Keratinocyte (primary cell): ENCODE measurements around the gene SELENOS. TPM values are rescaled to one million over a fixed set of nuclear protein-coding genes. Genes with fewer than 3 reads are reported as not detected.

Experiments used
- DNase-seq: peaks from one replicate; pipeline ENCODE4 v3.0.0-alpha.2; 2011; ENCODE audit warnings: low read depth, missing footprints, low spot score
- FAIRE-seq: peaks from 2 replicates; lab custom pipeline; 2011; peaks lifted over from hg19 to GRCh38; lab: Jason Lieb, UNC
- H2AFZ ChIP-seq: 2 replicates; pipeline ENCODE4 v1.6.0; 2012; ENCODE audit warnings: low read length, control low read depth, inconsistent platforms; ENCODE audit not compliant: control insufficient read depth
- H3K27ac ChIP-seq: 2 replicates; pipeline ENCODE4 v1.5.1; 2011; ENCODE audit warnings: low read length; ENCODE audit not compliant: control insufficient read depth, insufficient read depth
- H3K27me3 ChIP-seq: 3 replicates; pipeline ENCODE4 v1.6.0; 2011; ENCODE audit warnings: low read length; ENCODE audit not compliant: control insufficient read depth, insufficient read depth; ENCODE audit errors: extremely low read depth
- H3K36me3 ChIP-seq, 2 experiments: 2 replicates in 1 of 2; 3 replicates in 1 of 2; pipeline ENCODE4 v1.5.1; 2011; ENCODE audit warnings: low read length in 2 of 2, mild to moderate bottlenecking in 1 of 2; ENCODE audit not compliant: control insufficient read depth in 2 of 2, insufficient read depth in 2 of 2; ENCODE audit errors: extremely low read depth in 1 of 2
- H3K4me1 ChIP-seq: 3 replicates; pipeline ENCODE4 v1.5.1; 2011; ENCODE audit warnings: low read length; ENCODE audit not compliant: control insufficient read depth, insufficient read depth; ENCODE audit errors: extremely low read depth
- H3K4me2 ChIP-seq: 3 replicates; pipeline ENCODE4 v1.6.0; 2011; ENCODE audit warnings: low read depth, low read length; ENCODE audit not compliant: control insufficient read depth, insufficient read depth; ENCODE audit errors: extremely low read depth
- H3K4me3 ChIP-seq, 3 experiments: fragments of 200-600 bp in 1 of 3; sonication (generic) in 1 of 3; 2 replicates in 2 of 3; 3 replicates in 1 of 3; pipeline ENCODE4 v1.5.1; 2011 to 2016; ENCODE audit warnings: low read length in 3 of 3, mild to moderate bottlenecking in 3 of 3, control low read depth in 2 of 3, inconsistent platforms in 1 of 3, low read depth in 1 of 3, mixed read lengths in 1 of 3, mixed run types in 1 of 3, moderate library complexity in 1 of 3; ENCODE audit not compliant: control insufficient read depth in 2 of 3, insufficient read depth in 2 of 3; ENCODE audit errors: extremely low read depth in 1 of 3
- H3K79me2 ChIP-seq: 2 replicates; pipeline ENCODE4 v1.6.0; 2012; ENCODE audit warnings: low read length; ENCODE audit not compliant: control insufficient read depth, insufficient read depth
- H3K9ac ChIP-seq: 3 replicates; pipeline ENCODE4 v1.6.0; 2011; ENCODE audit warnings: low read length; ENCODE audit not compliant: control insufficient read depth, insufficient read depth; ENCODE audit errors: extremely low read depth
- H3K9me1 ChIP-seq: 3 replicates; pipeline ENCODE4 v1.6.0; 2011; ENCODE audit warnings: low read length; ENCODE audit not compliant: control insufficient read depth, insufficient read depth; ENCODE audit errors: extremely low read depth
- H3K9me3 ChIP-seq: 2 replicates; pipeline ENCODE4 v1.5.1; 2012; ENCODE audit warnings: low read depth, low read length; ENCODE audit not compliant: control insufficient read depth
- H4K20me1 ChIP-seq: 3 replicates; pipeline ENCODE4 v1.6.0; 2011; ENCODE audit warnings: low read length; ENCODE audit not compliant: control insufficient read depth, insufficient read depth; ENCODE audit errors: extremely low read depth
- CTCF ChIP-seq, 3 experiments: IDR thresholded peaks in 1 of 3; conservative IDR thresholded peaks in 1 of 3; optimal IDR thresholded peaks in 1 of 3; 2 replicates in 2 of 3; 3 replicates in 1 of 3; pipeline versions ENCODE3 to v1.5.1; 2011; ENCODE audit warnings: low read length in 3 of 3, mild to moderate bottlenecking in 3 of 3, moderate library complexity in 2 of 3, control low read depth in 1 of 3, inconsistent platforms in 1 of 3; ENCODE audit not compliant: insufficient read depth in 2 of 3; ENCODE audit errors: extremely low read depth in 1 of 3
- EZH2 ChIP-seq: IDR thresholded peaks from one replicate; pipeline ENCODE4 v1.6.1; 2012; ENCODE audit warnings: inconsistent platforms, mild to moderate bottlenecking, low read length, moderate library complexity
- dilution Hi-C: fragments of 300-500 bp; cut with MboI; formaldehyde crosslinking; loops from one replicate; pipeline ENCODE4 v1.7.0; 2020; ENCODE audit warnings: low sequenced_read_pairs; ENCODE audit not compliant: extremely low pct_ligation_motif_present
- polyA plus RNA-seq, 5 experiments: library from polyadenylated mRNA; depleted of rRNA in 3 of 5; stranded (reverse) in 3 of 5; stranded (forward) in 1 of 5; unstranded in 1 of 5; fragments of >200 nt; gene quantifications; 1 replicate in 1 of 5; 2 replicates in 3 of 5; 3 replicates in 1 of 5; pipeline versions ENCODE4 v1.2.1 to v1.2.3, GENCODE V29; 2011 to 2012; ENCODE audit warnings: missing spikeins in 2 of 5, low read depth in 1 of 5, low replicate concordance in 1 of 5

Gene SELENOS
- polyA plus RNA-seq, 1 donor (not counting 4 experiments of a cell fraction or from before 2014, with no cell fraction given): 82.2 TPM

- FAIRE-seq: no peak
- no peak overlapping the region for H2AFZ ChIP-seq
- no peak for DNase-seq
- no peak overlapping the region for H3K4me3 ChIP-seq
- peaks cover 4% of the 10 kb centered on the region for H4K20me1 ChIP-seq
- dilution Hi-C loops: no loop called here
- no peak overlapping the region for H3K4me2 ChIP-seq
- peaks cover 22% of the 10 kb centered on the region for H3K79me2 ChIP-seq
- peaks cover 16 to 30% of the 10 kb centered on the region in 2 experiments for H3K36me3 ChIP-seq
- no peaks in the 10 kb centered on the region for H3K9me3 ChIP-seq
- no peak overlapping the region for H3K27ac ChIP-seq
- H3K9me1 ChIP-seq: no peaks in the 10 kb centered on the region
- no peaks in the 10 kb centered on the region for H3K27me3 ChIP-seq
- H3K9ac ChIP-seq: no peak overlapping the region
- H3K4me1 ChIP-seq: peaks cover 5% of the 10 kb centered on the region
- TF ChIP-seq CTCF (optimal IDR thresholded peaks at IDR 0.05 in 1 of 3, IDR thresholded peaks at IDR 0.05 in 1 of 3, conservative IDR thresholded peaks at IDR 0.05 in 1 of 3; ENCODE audit: extremely low read depth in 1 of 3, insufficient read depth in 2 of 3, low read length in 3 of 3): no peak
- TF ChIP-seq EZH2: no peak
Measured at GRCh38 chr15:101280007-101280406, 2.7 kb upstream of the SELENOS start.

- no peaks in the 10 kb centered on the region for H3K9me3 ChIP-seq
- H3K9me1 ChIP-seq: no peaks in the 10 kb centered on the region
- peak overlapping the region; percentile 93 for H3K9ac ChIP-seq
- H3K4me3 ChIP-seq: peak overlapping the region; percentile 27 to 57 (median 29)
- dilution Hi-C loops: no loop called here
- H3K79me2 ChIP-seq: peaks cover 31% of the 10 kb centered on the region
- no peaks in the 10 kb centered on the region for H3K27me3 ChIP-seq
- FAIRE-seq (no peak), DNase-seq (no peak)
- H3K27ac ChIP-seq: peak overlapping the region; percentile 36
- peaks cover 5% of the 10 kb centered on the region for H3K4me1 ChIP-seq
- peak overlapping the region; percentile 39 for H2AFZ ChIP-seq
- H4K20me1 ChIP-seq: peaks cover 4% of the 10 kb centered on the region
- peak overlapping the region; percentile 79 for H3K4me2 ChIP-seq
- TF ChIP-seq EZH2: no peak
- TF ChIP-seq CTCF (optimal IDR thresholded peaks at IDR 0.05 in 1 of 3, IDR thresholded peaks at IDR 0.05 in 1 of 3, conservative IDR thresholded peaks at IDR 0.05 in 1 of 3; ENCODE audit: extremely low read depth in 1 of 3, insufficient read depth in 2 of 3, low read length in 3 of 3): no peak
- peaks cover 25 to 37% of the 10 kb centered on the region in 2 experiments for H3K36me3 ChIP-seq
Measured at GRCh38 chr15:101277943-101278564, 769 bp upstream of the SELENOS start.
